Colonic mucosa (tissue), 4 donors: ENCODE measurements around the gene DCPS. TPM values are rescaled to one million over a fixed set of nuclear protein-coding genes. Genes with fewer than 3 reads are reported as not detected.

Source experiments
- DNase-seq: peaks from one replicate; pipeline ENCODE4 v3.0.0-alpha.2; 2020
- H3K27ac ChIP-seq: fragments of 200-600 bp; one replicate; pipeline ENCODE4 v1.8.0; 2021
- H3K27me3 ChIP-seq: fragments of 200-600 bp; one replicate; pipeline ENCODE4 v1.8.0; 2021
- H3K36me3 ChIP-seq: fragments of 200-600 bp; one replicate; pipeline ENCODE4 v1.8.0; 2021
- H3K4me1 ChIP-seq: fragments of 200-600 bp; one replicate; pipeline ENCODE4 v1.8.0; 2021; ENCODE audit warnings: mild to moderate bottlenecking
- H3K4me3 ChIP-seq: fragments of 200-600 bp; one replicate; pipeline ENCODE4 v1.8.0; 2021
- H3K9ac ChIP-seq, 2 donors: one replicate each; pipeline ENCODE4 v1.7.0; 2013; ENCODE audit warnings: control low read depth in 2 of 2, low read depth in 2 of 2, low read length in 2 of 2
- H3K9me3 ChIP-seq: fragments of 200-600 bp; one replicate; pipeline ENCODE4 v1.8.0; 2021
- intact Hi-C: fragments of 100-400 bp; cut with DNase I; formaldehyde crosslinking; loops from one replicate; pipeline ENCODE4 v1.14.1; 2022
- total RNA-seq, 2 donors: library from RNA; stranded (reverse); fragmentation: NEBNext Ultra II Directional in 1 of 2; extraction: Animal tissue kit (Norgen Biotek cat#: 25700) in 1 of 2; gene quantifications; one replicate each; pipeline ENCODE4 v1.2.1, GENCODE V29; 2021
- TF ChIP-seq, protein P1 (sequence below): fragments of 200-600 bp; IDR thresholded peaks from one replicate; pipeline ENCODE4 v1.8.0; 2022; ENCODE audit warnings: antibody characterized with exemption, mild to moderate bottlenecking
- donor health status: healthy.
- donor health status: DM: no; HTN: no; CAD: no.
- donor health status: DM: no; HTN: no; CAD: no.

The DCPS gene
- total RNA-seq, 2 donors from 2014 or later = 17.2 to 31.1 TPM

DNA sequence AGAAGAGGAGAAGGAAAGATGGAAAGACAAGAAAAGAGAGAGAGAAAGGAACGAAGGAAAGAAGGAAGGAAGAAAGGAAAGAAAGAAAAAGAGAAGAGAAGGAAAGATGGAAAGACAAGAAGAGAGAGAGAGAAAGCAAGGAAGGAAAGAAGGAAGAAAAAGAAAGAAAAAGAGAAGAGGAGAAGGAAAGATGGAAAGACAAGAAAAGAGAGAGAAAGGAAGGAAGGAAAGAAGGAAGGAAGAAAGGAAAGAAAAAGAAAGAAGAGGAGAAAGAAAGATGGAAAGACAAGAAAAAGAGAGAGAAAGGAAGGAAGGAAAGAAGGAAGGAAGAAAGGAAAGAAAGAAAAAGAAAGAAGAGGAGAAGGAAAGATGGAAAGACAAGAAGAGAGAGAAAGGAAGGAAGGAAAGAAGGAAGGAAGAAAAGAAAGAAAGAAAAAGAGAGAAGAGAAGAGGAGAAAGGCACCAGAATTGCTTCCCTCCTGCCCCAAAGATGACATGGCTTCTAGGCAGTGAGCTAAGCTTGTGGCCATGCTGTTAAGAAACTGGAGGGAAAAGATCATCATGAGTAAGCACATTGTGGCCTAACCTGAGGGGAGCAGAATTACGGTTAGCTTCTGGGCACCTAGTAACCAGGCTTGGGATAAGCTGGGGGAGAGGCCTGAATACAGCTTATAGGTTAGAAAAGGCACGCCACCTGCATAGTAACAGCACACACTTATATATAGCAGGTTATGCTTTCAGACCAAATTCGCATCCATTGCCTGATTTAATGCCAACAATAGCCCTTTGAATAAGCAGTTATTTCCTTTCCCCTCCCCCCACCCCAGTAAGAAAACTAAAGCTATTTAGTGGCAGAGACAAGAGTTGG lies 49.3 kb downstream of the DCPS start:
- Histone ChIP-seq H3K4me1 (peaks cover 6% of the 10 kb centered on the region), H3K27me3 (no peaks in the 10 kb centered on the region), H3K4me3 (no peak overlapping the region), H3K27ac (no peak overlapping the region), H3K36me3 (no peaks in the 10 kb centered on the region), H3K9me3 (no peaks in the 10 kb centered on the region), H3K9ac (no peak overlapping the region)
- intact Hi-C loops = loop anchor here (5.0 kb wide), 1 partner anchor 41 kb away; no protein-coding TSS in a partner anchor
- no peak for DNase-seq
- TF ChIP-seq, protein P1, sequence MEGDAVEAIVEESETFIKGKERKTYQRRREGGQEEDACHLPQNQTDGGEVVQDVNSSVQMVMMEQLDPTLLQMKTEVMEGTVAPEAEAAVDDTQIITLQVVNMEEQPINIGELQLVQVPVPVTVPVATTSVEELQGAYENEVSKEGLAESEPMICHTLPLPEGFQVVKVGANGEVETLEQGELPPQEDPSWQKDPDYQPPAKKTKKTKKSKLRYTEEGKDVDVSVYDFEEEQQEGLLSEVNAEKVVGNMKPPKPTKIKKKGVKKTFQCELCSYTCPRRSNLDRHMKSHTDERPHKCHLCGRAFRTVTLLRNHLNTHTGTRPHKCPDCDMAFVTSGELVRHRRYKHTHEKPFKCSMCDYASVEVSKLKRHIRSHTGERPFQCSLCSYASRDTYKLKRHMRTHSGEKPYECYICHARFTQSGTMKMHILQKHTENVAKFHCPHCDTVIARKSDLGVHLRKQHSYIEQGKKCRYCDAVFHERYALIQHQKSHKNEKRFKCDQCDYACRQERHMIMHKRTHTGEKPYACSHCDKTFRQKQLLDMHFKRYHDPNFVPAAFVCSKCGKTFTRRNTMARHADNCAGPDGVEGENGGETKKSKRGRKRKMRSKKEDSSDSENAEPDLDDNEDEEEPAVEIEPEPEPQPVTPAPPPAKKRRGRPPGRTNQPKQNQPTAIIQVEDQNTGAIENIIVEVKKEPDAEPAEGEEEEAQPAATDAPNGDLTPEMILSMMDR = no peak

DNA sequence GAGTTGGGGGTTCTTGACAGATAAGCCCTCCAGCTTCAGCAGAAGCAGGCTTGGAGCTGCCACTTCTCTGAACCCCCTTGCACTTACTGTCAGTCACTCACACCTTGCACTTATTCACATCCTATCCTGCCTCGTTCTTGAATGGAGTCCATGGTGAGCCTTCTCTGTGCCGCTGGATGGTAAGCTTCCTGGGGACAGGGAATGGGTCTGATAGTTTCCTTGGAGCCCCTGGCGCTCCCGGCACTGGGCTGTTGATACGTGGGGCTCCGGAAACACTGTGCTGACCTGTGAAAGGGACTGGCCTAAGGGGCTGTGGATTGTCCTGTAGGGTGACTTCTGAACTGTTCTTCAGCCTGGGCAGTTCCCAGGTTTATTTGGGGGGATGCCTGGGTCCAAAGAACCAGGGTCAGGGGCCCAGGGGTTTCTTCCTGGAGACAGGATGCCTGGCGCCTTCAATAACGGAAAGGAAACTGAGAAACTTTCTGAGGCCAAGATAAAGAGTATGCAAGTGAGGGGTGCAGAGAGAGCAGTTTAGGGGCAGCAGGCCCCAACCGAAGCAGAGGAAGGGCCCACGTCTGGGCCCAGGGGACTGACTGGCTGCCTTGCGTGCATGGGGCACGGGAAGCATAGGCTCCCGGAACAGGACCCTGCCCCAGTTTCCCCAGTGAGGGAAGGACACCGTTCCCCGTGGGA lies 50.9 kb downstream of the DCPS start:
- intact Hi-C loops = loop anchor here (5.0 kb wide), 1 partner anchor 42 kb away; no protein-coding TSS in a partner anchor
- Histone ChIP-seq H3K36me3 (no peaks in the 10 kb centered on the region), H3K4me1 (peaks cover 6% of the 10 kb centered on the region), H3K27me3 (no peaks in the 10 kb centered on the region), H3K27ac (peak overlapping the region; percentile 68), H3K9ac (peak overlapping the region; percentile 68 to 93), H3K9me3 (no peaks in the 10 kb centered on the region), H3K4me3 (peak overlapping the region; percentile 59)
- TF ChIP-seq, protein P1 = no peak
- DNase-seq = no peak

DNA sequence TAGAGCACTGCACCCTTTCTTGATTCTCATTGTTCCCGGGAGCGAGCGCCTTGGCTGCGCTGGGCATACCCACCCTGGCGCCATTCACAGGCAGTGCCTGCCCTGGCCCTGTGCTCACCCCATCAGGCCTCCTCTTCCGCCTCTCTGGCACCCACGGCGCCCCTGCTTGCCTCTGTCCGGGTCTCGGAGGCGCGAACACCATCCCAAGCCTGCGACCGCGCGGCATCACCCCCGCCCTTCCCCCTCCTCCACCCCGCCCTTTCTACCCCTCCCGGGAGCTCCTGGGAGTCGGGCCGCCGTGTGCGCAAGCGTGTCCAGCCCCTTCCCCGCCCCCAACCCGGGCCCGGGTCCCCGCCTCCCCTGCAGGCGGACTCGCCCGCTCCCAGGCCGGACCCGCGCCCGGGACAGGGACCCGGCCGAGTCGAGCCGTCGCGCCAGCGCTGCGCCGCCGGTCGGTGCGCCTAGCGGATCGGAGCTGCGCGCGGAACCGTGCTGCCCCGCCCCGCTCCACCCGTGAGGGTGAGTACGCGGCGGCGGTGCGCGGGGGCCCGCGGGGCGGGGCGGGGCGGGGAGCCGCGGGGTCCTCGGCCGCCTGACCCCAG lies 51.6 kb downstream of the DCPS start, which contains the start of gene ST3GAL4:
TSS of gene ST3GAL4 (plus strand) at position 363 of the 602 bp plus-strand sequence. CDS start 50,470 bp downstream, outside the sequence.
- Histone ChIP-seq H3K4me3 (peak within 1 kb of the TSS; percentile 59), H3K9ac (peak within 1 kb of the TSS; percentile 68 to 93), H3K4me1 (peaks cover 9% of the 10 kb centered on the region), H3K27ac (peak within 1 kb of the TSS; percentile 68), H3K9me3 (no peaks in the 10 kb centered on the region), H3K27me3 (no peaks in the 10 kb centered on the region), H3K36me3 (no peaks in the 10 kb centered on the region)
- peak; percentile 83 for DNase-seq
- intact Hi-C loops = no loop called here
- TF ChIP-seq, protein P1 = no peak

DNA sequence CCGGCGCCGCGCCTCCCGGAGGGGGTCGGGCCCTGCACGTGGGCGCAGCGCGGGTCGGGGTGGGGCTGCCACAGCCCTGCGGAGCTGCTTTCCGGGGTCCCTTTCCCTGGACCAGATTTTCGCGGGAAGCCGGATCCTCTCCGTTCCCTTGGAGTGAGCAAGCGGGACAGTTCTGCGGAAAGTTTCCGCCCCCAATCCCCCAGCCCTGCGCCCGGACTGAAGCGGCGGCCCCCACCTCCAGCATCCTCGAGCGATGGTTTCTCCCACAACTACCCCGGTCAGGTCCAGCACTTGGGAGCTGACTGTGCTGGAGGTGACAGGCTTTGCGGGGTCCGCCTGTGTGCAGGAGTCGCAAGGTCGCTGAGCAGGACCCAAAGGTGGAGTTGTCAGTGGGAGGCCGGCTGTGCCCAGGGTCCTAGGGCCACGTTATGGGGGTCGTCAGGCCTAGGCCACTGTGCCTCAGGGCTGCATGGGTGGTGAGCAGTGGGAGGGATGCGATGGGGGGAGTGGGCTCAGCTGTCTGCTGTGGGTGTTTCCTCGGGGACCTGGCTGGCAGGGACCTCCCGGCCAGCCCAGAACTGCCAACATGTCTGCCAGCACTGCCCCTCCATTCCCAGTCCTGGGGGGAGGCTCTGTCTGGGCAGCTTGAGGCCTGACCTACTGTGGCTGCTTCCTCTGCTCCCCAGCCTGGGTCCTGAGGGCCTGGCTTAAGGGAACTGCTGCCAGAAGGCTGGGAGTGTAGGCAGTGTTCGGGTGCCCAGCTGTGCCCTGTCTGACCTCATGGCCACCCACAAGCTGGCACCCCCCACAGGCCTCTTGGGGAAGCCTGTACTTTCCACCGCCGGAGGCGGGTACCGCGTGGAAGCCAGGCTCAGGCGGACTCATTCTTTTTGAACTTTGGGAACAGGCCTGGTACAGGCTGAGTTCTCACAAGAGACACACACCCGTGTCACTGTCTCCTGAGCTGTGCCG lies 52.4 kb downstream of the DCPS start:
- no peaks in the 10 kb centered on the region for H3K36me3 ChIP-seq
- H3K9ac ChIP-seq = peak overlapping the region; percentile 32 to 66
- intact Hi-C loops = no loop called here
- no peaks in the 10 kb centered on the region for H3K27me3 ChIP-seq
- H3K9me3 ChIP-seq = no peaks in the 10 kb centered on the region
- peak overlapping the region; percentile 59 for H3K4me3 ChIP-seq
- peaks cover 9% of the 10 kb centered on the region for H3K4me1 ChIP-seq
- TF ChIP-seq, protein P1 = no peak
- peak; percentile 43 for DNase-seq
- peak overlapping the region; percentile 57 for H3K27ac ChIP-seq
